Glutamatergic neuron (in vitro differentiated cells): ENCODE measurements around the gene NEK7. TPM values are rescaled to one million over a fixed set of nuclear protein-coding genes. Genes with fewer than 3 reads are reported as not detected.

Experiments
- DNase-seq: peaks from one replicate; pipeline ENCODE4 v3.0.0; 2022
- H3K27ac Mint-ChIP-seq: one replicate; pipeline ENCODE4 v1.8.0; 2020; ENCODE audit warnings: mild to moderate bottlenecking, mixed read lengths, inconsistent platforms; ENCODE audit not compliant: unreplicated experiment
- H3K27me3 Mint-ChIP-seq: one replicate; pipeline ENCODE4 v1.8.0; 2020; ENCODE audit warnings: mild to moderate bottlenecking, moderate library complexity, mixed read lengths, inconsistent platforms; ENCODE audit not compliant: unreplicated experiment
- H3K36me3 Mint-ChIP-seq: one replicate; pipeline ENCODE4 v1.8.0; 2020; ENCODE audit warnings: mild to moderate bottlenecking, mixed read lengths, inconsistent platforms; ENCODE audit not compliant: unreplicated experiment
- H3K4me1 Mint-ChIP-seq: one replicate; pipeline ENCODE4 v1.8.0; 2020; ENCODE audit warnings: mild to moderate bottlenecking, low read depth, mixed read lengths, inconsistent platforms; ENCODE audit not compliant: unreplicated experiment
- H3K4me3 Mint-ChIP-seq: one replicate; pipeline ENCODE4 v1.8.0; 2020; ENCODE audit warnings: mild to moderate bottlenecking, mixed read lengths, inconsistent platforms; ENCODE audit not compliant: unreplicated experiment
- H3K9me3 Mint-ChIP-seq: one replicate; pipeline ENCODE4 v1.8.0; 2020; ENCODE audit warnings: mild to moderate bottlenecking, moderate library complexity, mixed read lengths, inconsistent platforms; ENCODE audit not compliant: unreplicated experiment
- total RNA-seq: library from RNA; stranded (reverse); fragmentation: NEBNext Ultra II Directional; extraction: Animal tissue kit (Norgen Biotek cat#: 25700); gene quantifications from one replicate; pipeline ENCODE4 v1.2.1, GENCODE V29; 2021; ENCODE audit not compliant: unreplicated experiment
- TF ChIP-seq, protein P1 (sequence below): fragments of 200-600 bp; sonication (generic); IDR thresholded peaks from one replicate; pipeline ENCODE4 v1.5.0; 2021; ENCODE audit not compliant: partially characterized antibody, unreplicated experiment

NEK7 gene
- total RNA-seq, 1 donor from 2014 or later: 11.5 TPM

DNA sequence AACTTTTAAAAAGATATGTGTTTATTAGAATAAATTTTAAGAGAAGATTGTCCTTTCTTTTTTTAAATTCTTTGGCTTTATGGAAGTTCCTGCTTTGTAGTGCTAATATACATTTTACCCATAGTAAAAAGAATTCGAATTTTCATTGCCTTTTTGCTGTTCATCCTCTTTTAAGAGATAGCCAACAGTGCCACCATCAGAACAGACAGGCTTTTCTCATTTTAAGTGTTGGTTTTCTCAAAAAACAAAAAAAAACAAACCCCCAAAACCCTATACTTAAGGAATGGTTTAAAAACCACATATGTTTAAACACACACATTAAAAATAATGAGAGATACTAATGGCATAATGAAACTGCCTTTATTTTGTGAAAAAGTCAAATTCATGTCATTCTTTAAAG lies 118.8 kb downstream of the NEK7 start:
- Mint-ChIP-seq H3K9me3 (peaks cover 3% of the 10 kb centered on the region), H3K4me1 (peaks cover 4% of the 10 kb centered on the region), H3K4me3 (no peak overlapping the region), H3K36me3 (no peaks in the 10 kb centered on the region), H3K27me3 (no peaks in the 10 kb centered on the region), H3K27ac (no peak overlapping the region)
- DNase-seq: no peak
- TF ChIP-seq, protein P1, sequence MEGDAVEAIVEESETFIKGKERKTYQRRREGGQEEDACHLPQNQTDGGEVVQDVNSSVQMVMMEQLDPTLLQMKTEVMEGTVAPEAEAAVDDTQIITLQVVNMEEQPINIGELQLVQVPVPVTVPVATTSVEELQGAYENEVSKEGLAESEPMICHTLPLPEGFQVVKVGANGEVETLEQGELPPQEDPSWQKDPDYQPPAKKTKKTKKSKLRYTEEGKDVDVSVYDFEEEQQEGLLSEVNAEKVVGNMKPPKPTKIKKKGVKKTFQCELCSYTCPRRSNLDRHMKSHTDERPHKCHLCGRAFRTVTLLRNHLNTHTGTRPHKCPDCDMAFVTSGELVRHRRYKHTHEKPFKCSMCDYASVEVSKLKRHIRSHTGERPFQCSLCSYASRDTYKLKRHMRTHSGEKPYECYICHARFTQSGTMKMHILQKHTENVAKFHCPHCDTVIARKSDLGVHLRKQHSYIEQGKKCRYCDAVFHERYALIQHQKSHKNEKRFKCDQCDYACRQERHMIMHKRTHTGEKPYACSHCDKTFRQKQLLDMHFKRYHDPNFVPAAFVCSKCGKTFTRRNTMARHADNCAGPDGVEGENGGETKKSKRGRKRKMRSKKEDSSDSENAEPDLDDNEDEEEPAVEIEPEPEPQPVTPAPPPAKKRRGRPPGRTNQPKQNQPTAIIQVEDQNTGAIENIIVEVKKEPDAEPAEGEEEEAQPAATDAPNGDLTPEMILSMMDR: no peak

DNA sequence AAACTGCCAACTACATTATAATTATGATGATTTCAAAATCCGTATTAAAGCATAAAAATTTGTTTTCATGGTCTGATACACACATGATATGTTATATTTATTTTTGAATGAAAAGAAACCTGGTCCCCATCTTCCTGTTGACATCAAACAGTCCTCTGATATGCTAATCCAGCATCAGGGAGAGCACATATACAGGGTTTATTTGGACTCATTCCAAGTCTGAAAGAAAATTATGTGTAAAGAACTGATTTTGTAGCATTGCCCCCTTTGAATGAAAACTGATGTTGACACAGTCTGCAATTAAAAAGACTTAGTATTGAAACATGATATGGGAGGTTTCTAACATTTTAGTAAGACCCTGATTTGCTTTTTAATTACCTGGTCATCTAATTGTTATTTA lies 119.4 kb downstream of the NEK7 start:
- Mint-ChIP-seq H3K9me3 (peaks cover 3% of the 10 kb centered on the region), H3K27me3 (no peaks in the 10 kb centered on the region), H3K4me1 (peaks cover 4% of the 10 kb centered on the region), H3K36me3 (no peaks in the 10 kb centered on the region), H3K27ac (no peak overlapping the region), H3K4me3 (no peak overlapping the region)
- TF ChIP-seq, protein P1: no peak
- no peak for DNase-seq

DNA sequence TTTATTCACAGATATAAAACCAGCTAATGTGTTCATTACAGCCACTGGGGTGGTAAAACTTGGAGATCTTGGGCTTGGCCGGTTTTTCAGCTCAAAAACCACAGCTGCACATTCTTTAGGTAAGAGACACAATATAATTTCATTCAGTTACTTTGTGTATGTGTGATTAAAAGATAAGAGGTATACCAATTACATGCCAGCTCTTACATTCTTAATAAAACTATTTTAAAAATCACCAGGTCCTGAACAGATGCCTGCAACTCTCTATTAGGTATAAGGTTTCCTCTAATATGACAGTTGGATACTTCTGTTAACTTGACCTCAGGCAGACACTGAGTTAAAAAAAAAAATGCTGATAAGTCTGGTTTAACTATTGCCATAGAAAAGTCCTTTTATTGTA lies 122.1 kb downstream of the NEK7 start:
- Mint-ChIP-seq H3K36me3 (no peaks in the 10 kb centered on the region), H3K4me1 (peaks cover 8% of the 10 kb centered on the region), H3K9me3 (peaks cover 5% of the 10 kb centered on the region), H3K27me3 (no peaks in the 10 kb centered on the region), H3K4me3 (no peak overlapping the region), H3K27ac (no peak overlapping the region)
- TF ChIP-seq, protein P1: no peak
- no peak for DNase-seq

DNA sequence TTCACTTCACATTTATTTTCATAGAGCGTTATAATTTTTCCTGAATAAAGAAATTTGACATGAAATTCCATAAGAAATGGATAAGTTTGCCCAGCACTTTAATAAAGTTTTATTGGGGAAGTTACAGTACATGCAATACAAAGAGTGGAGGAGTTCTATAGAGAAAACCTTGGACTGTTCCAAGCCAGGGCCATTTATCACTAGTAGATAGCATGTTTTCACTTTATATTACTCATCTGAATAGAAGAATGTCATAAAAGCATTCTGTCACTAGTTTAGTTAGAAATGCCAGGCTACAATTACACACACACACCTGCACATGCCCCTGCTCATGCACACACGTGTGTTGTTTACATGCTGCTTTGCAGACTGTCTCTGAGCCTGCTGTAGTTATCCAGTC lies 123.3 kb downstream of the NEK7 start:
- Mint-ChIP-seq H3K4me1 (peaks cover 15% of the 10 kb centered on the region), H3K27me3 (no peaks in the 10 kb centered on the region), H3K4me3 (no peak overlapping the region), H3K9me3 (peaks cover 5% of the 10 kb centered on the region), H3K36me3 (no peaks in the 10 kb centered on the region), H3K27ac (no peak overlapping the region)
- TF ChIP-seq, protein P1: no peak
- no peak for DNase-seq

DNA sequence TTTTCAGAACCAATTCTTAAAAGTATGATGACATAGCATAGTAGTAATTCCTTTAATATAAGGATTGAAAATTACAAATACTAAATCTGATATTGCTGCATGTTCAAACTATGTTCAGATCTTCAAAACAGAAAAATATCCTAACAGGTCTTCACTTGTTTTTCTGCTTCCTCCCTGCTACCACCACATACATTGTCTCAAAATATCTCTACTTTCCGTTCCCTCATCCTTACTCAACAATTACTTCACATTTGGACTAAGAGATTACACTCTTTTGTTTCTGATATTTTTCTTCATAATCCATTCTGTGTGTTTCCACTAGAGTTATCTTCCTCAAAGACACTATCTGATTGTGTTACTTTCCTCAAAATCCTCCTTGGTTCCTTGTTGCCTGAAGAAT lies 125.1 kb downstream of the NEK7 start:
- H3K36me3 Mint-ChIP-seq: no peaks in the 10 kb centered on the region
- TF ChIP-seq, protein P1: no peak
- no peak for DNase-seq
- H3K27me3 Mint-ChIP-seq: no peaks in the 10 kb centered on the region
- peaks cover 29% of the 10 kb centered on the region for H3K4me1 Mint-ChIP-seq
- peaks cover 5% of the 10 kb centered on the region for H3K9me3 Mint-ChIP-seq
- no peak overlapping the region for H3K27ac Mint-ChIP-seq
- H3K4me3 Mint-ChIP-seq: no peak overlapping the region
